GM12874 (cell line): Measurements from ENCODE around the gene NKD2.

Experiments
- TF ChIP-seq, protein P1 (sequence below): IDR thresholded peaks from 2 replicates; pipeline ENCODE4 v1.5.1; 2011; ENCODE audit warnings: low read depth, mild to moderate bottlenecking, control low read depth, low read length, moderate library complexity; ENCODE audit not compliant: insufficient read depth

The NKD2 gene

GRCh38 chr5:1003296-1003937 lies 5.2 kb upstream of the NKD2 start:
- TF ChIP-seq, protein P1, sequence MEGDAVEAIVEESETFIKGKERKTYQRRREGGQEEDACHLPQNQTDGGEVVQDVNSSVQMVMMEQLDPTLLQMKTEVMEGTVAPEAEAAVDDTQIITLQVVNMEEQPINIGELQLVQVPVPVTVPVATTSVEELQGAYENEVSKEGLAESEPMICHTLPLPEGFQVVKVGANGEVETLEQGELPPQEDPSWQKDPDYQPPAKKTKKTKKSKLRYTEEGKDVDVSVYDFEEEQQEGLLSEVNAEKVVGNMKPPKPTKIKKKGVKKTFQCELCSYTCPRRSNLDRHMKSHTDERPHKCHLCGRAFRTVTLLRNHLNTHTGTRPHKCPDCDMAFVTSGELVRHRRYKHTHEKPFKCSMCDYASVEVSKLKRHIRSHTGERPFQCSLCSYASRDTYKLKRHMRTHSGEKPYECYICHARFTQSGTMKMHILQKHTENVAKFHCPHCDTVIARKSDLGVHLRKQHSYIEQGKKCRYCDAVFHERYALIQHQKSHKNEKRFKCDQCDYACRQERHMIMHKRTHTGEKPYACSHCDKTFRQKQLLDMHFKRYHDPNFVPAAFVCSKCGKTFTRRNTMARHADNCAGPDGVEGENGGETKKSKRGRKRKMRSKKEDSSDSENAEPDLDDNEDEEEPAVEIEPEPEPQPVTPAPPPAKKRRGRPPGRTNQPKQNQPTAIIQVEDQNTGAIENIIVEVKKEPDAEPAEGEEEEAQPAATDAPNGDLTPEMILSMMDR: no peak

GRCh38 chr5:1004461-1005248 lies 3.9 kb upstream of the NKD2 start:
- TF ChIP-seq, protein P1: peak; percentile 67

- TF ChIP-seq, protein P1: no peak
Measured at GRCh38 chr5:1005249-1005851, 3.3 kb upstream of the NKD2 start.

DNA sequence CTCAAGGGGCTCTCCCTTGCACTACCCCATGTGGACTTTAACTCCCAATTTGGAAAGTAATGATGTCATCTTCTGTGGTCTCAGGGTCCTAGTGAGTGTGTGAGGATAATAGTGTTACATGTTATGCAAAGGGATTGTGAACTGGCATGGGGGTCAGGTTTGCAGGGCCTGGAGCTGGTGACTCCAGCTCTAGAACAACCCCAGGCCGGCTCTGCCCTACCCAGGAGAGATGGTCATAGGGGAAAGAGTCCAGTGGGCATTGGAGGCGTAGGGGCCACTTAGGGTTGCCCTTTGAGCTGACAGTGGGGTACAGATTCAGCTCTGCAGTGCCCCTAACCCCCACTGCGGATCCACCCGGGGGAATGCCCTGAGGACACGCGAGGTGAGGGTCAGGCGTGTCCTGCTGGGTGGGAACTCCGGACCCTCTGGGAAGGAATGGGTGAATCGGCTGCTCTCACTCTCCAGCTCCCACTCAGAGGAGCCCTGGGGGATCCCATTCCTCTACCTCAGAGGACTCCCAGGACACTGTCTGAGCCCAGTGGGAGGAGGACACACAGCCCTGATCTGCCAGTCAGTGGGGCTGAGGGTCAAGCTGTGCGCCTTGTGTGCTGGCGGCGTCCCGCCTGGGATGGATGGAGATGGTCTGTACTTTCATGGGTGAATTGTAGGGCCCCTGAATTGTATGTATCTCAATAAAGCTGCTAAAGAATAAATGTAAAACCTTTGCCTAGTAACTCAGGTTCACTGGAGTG lies 2.5 kb upstream of the NKD2 start:
- TF ChIP-seq, protein P1: no peak

GRCh38 chr5:1006656-1007071 lies 1.9 kb upstream of the NKD2 start:
- TF ChIP-seq, protein P1: no peak

DNA sequence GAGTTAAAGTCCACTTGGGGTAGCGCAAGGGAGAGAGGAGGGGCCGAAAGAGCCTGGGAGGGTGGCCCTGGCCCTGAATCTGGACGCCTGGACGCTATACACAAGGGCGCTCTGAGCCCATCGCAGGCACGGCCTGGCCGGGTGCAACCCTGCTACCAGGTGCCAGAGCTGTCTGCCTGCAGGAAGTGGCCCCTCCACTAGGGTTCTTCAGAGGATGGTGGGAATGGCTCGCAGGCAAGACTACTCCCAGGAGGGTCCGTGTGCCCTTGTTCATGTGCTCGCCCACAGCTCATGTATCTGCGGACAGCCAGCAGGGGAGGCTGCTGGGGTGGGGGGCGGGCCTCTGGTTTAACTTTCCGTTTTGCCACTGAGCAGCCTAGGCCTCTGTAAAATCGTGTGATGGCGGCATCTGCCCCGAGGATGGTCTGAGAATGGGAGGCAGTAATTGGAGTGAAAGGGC lies 1.4 kb upstream of the NKD2 start:
- TF ChIP-seq, protein P1: no peak
